NCI-H446 treated with DMSO at 0.1 percent for 48 hours (cell line): ENCODE results near the gene DIS3L.
"Not testable (repeated sequence)": the region's sequence is repeated elsewhere in the genome, so short reads cannot be mapped to it uniquely, and the experiment has no call there.

Source experiments
- DNase-seq: peaks from one replicate; lab custom pipeline; 2025; lab: John Stamatoyannopoulos, UW

DIS3L gene

DNA sequence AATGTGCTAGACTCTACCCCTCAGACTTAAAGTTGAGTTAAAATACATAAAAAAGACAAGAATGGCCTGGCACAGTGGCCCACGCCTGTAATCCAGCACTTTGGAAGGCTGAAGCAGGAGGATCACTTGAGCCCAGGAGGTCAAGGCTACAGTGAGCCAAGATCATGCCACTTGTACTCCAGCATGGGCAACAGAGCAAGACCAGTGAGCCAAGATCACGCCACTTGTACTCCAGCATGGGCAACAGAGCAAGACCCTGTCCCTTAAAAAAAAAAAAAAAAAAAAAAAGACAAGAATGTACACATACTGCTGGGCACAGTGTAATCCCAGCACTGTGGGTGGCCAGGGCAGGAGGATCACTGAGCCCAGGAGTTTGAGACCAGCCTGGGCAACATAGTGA lies 17.4 kb downstream of the DIS3L start:
- no peak for DNase-seq

- DNase-seq, result no peak
Measured at GRCh38 chr15:66312144-66312543, 18.8 kb downstream of the DIS3L start.

DNA sequence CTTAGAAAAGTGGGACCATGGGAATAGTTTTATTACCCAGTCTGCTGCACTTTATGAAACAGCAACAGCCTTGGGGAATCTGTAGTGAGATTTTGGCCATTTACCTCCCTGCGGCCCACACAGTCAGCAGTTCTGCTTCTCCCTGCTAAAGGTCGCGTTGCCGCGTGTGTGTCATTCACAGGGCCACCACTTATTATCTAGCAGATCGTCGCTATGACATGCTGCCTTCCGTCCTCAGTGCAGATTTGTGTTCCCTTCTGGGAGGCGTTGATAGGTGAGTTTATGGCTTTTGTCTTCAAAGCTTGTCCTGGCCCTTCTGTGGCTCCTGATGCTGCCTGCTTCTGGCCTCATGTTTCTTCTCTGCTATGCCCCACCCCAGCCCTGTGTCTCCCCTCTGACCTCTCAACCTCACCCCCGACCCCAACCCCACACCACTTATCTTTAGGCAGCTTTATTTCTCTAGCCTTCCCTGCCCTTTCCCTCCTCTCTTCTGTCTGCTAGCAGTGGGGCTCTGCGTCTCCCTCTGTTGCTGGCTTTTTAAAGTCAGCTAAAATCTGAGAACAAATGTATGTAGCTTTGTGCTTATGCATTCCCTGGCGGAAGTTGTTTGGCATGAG lies 30.1 kb downstream of the DIS3L start:
- no peak for DNase-seq

DNA sequence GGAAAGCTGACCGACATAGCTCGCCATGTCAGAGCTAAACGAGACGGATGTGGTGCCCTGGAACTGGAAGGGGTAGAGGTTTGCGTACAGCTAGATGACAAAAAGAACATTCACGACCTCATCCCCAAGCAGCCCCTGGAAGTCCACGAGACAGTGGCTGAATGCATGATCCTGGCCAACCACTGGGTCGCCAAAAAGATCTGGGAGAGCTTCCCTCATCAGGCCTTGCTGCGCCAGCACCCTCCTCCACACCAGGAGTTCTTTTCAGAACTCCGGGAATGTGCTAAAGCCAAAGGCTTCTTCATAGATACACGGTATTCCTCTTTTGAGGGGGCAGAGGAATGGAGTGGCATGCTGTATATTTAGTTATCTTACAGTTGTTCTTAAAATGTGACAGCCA lies 32.7 kb downstream of the DIS3L start:
- DNase-seq, result no peak

DNA sequence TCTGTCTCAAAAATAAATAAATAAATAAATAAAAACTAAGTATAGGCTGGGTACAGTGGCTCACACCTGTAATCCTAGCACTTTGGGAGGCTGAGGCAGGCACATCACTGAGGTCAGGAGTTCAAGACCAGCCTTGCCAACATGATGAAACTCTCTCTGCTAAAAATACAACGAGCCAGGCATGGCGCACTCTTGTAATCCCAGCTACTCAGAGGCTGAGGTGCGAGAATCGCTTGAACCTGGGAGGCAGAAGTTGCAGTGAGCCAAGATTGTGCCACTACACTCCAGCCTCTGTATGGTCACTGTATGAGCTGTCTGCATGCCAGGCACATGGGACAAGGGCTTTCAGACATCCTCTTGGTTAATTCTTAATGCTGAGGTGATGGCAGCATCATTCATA lies 34.4 kb downstream of the DIS3L start:
- no peak for DNase-seq

DNA sequence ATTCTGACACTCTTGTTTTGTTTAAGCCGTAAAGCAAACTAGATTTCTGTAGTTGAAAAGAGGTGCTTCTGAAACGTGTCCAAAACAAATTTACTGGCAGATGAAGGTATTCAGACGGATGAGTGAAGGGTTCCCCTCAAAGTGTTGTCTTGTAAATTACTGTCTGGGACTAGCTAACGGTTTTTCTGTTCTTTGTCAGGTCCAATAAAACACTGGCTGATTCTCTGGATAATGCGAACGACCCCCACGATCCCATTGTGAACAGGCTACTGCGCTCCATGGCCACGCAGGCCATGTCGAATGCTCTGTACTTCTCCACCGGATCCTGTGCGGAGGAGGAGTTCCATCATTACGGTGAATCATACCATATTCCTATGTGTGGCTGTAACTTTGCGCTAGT lies 35.4 kb downstream of the DIS3L start:
- DNase-seq, result no peak

DNA sequence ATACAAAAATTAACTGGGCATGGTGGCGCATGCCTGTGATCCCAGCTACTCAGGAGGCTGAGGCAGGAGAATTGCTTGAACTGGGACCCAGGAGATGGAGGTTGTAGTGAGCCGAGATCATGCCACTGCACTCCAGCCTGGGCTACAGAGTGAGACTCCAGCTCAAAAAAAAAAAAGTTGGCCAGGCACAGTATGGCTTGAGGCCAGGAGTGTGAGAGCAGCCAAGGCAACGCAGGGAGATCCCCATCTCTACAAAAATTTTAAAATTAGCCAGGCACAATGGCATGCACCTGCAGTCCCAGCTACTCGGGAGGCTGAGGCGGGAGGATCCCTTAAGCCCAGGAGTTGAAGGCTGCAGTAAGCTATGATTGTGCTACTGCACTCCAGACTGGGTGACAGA lies 55.2 kb downstream of the DIS3L start:
- DNase-seq, result not testable (repeated sequence)

GRCh38 chr15:66356077-66356358 lies 62.6 kb downstream of the DIS3L start:
- DNase-seq, result no peak

DNA sequence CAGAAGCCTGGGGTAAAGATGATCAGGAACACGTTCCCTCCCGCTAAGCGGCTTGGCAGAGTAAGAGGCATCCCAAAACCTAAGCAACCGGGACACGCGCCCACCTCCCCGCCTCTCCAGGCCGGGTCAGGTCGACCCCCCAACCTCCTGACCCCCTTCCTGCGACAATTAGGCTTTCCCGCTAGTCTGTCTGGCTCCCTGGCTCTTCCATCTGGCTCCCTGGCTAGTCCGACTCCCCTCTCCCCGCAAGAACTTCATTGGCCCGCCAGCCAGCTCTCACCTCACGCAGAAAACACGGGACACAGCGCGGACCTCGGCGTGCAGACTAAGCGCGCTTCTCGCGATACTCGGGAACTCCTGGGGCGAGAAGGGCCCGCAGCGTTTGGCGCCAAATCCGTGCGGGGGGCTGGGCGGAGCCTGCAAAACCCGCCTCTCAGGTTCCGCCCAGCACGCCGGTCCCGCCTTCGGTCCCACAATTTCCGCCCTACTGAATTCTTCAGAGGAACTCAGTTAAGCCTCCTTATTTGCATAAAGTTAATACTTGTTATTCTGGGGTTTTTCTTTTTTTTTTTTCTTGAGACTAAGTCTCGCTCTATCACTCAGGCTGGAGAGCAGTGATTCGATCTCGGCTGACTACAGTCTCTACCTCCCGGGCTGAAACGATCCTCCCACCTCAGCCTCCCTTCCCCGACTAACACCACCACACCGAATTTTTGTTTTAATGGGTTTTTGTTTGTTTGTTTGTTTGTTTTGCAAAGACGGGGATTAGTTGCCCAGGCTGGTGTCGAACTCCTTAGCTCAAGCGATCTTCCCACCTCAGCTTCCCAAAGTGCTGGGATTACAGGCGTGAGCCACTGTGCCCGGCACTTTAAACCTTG lies 63.2 kb downstream of the DIS3L start, which contains the start of gene TIPIN:
Gene TIPIN, minus strand, starts transcription at position 327 of the 878 bp plus-strand sequence. CDS start 3,738 bp downstream, outside the sequence.
- peak; percentile 94 for DNase-seq

DNA sequence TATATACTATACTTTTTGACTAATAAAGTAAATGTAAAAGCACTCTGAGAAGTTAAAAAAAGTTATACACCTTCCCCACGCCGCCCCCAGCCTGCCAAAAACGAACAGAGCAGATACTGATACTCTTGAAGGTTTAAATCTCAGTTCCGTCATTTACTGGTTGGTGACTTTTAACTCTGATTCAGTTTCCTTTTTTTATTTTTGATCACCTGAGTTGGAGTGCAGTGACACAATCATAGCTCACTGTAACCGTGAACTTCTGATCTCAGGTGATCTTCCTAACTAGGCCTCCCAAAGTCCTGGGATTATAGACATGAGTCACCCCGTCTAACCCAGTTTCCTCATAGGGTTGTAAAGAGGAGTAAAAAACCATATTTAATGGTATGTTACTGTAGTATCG lies 66.4 kb downstream of the DIS3L start:
- no peak for DNase-seq

- not testable (repeated sequence) for DNase-seq
Measured at GRCh38 chr15:66361745-66362460, 68.5 kb downstream of the DIS3L start.

- DNase-seq, result no peak
Measured at GRCh38 chr15:66362776-66363175, 69.4 kb downstream of the DIS3L start.

GRCh38 chr15:66364944-66365528 lies 71.7 kb downstream of the DIS3L start:
- DNase-seq, result no peak

DNA sequence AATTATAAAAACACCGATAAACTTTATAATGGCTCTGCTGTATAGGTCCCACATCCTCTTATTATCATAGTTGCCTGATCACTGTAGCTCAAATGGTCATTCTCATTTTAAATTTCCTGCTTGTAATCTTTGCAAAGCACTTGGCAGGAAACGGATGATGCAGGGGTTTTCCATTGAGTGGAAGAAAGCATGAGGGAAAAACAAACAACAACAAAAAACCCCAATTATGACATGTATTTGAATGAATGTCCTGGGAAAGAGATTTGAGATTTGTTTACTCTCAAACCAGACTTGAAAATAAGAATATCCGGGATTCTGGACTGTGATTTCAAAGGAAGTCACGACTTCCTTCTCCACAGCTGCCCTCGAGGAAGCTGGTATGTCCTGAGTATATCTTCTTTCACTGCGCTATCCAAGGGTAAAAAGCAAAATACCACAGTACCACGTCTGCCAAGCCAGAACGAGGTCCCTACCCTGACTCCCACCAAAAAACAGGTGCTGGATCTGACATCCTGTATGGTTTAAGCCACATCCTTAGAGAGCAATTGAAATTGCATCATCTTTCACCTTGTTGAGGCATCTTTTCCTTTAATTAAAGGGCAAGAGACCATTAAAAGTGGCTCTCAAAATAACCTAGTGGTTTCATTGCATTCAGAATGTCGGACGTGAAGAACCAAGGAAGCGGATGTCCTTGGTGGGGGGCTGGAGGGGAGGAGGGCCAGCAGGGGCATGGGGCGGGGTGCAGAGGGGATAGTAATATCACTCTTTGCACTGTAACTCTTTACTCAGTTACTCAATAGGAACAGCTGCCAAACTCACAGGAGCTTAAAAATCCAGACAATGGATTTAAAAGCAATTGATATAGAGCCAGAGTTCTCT lies 76.6 kb downstream of the DIS3L start:
- DNase-seq, result no peak

DNA sequence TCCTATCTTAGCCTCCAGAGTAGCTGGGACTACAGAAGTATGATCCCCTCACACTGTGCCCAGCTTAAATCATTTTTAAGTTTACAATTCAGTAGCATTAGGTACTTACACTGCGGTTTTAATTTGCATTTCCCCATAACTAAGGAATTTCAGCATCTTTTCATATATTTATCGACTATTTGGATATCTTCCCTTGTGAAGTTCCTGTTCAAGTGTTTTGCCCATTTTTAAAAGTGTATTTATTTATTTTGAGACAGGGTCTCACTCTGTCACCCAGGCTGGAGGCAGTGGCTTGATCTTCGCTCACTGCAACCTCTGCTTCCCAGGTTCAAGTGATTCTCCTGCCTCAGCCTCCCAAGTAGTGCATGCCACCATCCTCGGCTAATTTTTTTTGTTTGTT lies 80.8 kb downstream of the DIS3L start:
- no peak for DNase-seq

DNA sequence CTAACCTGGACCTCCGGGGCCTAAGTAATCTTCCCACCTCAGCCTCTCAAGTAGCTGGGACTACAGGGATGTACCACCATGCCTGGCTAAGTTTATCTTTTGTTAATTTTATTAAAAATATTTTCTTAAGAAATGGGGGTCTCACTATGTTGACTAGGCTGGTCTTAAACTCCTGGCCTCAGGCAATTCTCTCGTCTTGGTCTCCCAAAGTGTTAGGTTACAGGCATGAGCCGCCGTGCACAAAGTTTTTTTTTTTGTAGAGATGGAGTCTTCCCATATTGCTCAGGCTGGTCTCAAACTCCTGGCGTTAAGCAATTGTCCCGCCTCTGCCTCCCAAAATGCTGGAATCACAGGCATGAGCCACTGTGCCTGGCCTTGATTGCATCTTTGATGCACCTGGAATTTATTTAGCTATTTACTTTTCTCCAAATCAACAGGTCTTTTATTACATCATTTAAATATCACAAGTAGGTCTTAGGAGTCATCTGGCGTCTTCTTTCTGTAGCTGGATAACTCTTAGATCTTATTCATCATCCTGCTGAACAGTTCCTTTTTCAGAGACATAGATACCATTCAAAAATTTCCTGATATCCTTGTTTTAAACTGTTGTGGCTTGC lies 85.6 kb downstream of the DIS3L start:
- DNase-seq, result no peak

DNA sequence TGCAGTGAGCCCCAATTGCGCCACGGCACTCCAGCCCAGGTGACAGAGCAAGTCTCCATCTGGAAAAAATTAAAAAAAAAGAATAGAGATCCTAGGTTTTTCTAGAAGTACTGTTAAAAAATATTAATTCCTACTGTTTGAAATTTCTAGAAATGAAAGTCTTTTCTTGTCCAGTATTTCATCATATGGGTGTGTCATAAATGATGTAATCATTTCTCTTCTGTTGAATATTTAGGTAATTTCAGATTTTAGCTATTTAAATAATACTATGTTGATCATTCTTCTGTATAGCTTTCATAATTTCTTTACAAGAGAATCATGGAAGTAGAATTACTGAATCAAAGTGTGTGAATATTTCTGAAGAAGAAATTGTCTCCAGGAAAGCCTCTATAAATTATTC lies 88.0 kb downstream of the DIS3L start:
- DNase-seq, result not testable (repeated sequence)
